Stimulated activated naive CD8-positive, alpha-beta T cell treated with anti-CD3 and anti-CD28 coated beads, Interleukin-15, Interleukin-2, amounts not matched to agents 100 ng/mL and 50 ng/mL, for 24 hours (primary cell): Measurements from ENCODE around the gene CREBZF.

ENCODE experiments used
- H3K27ac Mint-ChIP-seq: one replicate; pipeline ENCODE4 v1.8.0; 2021; ENCODE audit warnings: mild to moderate bottlenecking, mixed read lengths
- H3K27me3 Mint-ChIP-seq: one replicate; pipeline ENCODE4 v1.8.0; 2021; ENCODE audit warnings: mixed read lengths
- H3K36me3 Mint-ChIP-seq: one replicate; pipeline ENCODE4 v1.8.0; 2021; ENCODE audit warnings: low read depth, mixed read lengths
- H3K4me1 Mint-ChIP-seq: one replicate; pipeline ENCODE4 v1.8.0; 2021; ENCODE audit warnings: low read depth, mixed read lengths
- H3K4me3 Mint-ChIP-seq: one replicate; pipeline ENCODE4 v1.8.0; 2021; ENCODE audit warnings: mild to moderate bottlenecking, mixed read lengths
- H3K9me3 Mint-ChIP-seq: one replicate; pipeline ENCODE4 v1.8.0; 2021; ENCODE audit warnings: mixed read lengths

CREBZF gene

GRCh38 chr11:85664615-85665481 is at the start of gene CREBZF:
CREBZF (minus strand) TSS chr11:85665129; CDS start chr11:85664875, 254 bp downstream.
- Mint-ChIP-seq H3K36me3 (peaks cover 41% of the 10 kb centered on the region), H3K9me3 (no peaks in the 10 kb centered on the region), H3K27me3 (no peaks in the 10 kb centered on the region), H3K27ac (peak within 1 kb of the TSS; percentile 98), H3K4me3 (peak within 1 kb of the TSS; percentile 99), H3K4me1 (peaks cover 36% of the 10 kb centered on the region)

- Mint-ChIP-seq H3K36me3 (no peaks in the 10 kb centered on the region), H3K27me3 (no peaks in the 10 kb centered on the region), H3K4me1 (peaks cover 9% of the 10 kb centered on the region), H3K4me3 (no peak overlapping the region), H3K27ac (no peak overlapping the region), H3K9me3 (no peaks in the 10 kb centered on the region)
Observed at GRCh38 chr11:85712953-85713352, 48.0 kb upstream of the CREBZF start.

- Mint-ChIP-seq H3K4me3 (no peak overlapping the region), H3K27me3 (no peaks in the 10 kb centered on the region), H3K4me1 (no peaks in the 10 kb centered on the region), H3K9me3 (no peaks in the 10 kb centered on the region), H3K27ac (no peak overlapping the region), H3K36me3 (no peaks in the 10 kb centered on the region)
Observed at GRCh38 chr11:85710917-85711316, 46.0 kb upstream of the CREBZF start.

- Mint-ChIP-seq H3K9me3 (no peaks in the 10 kb centered on the region), H3K4me1 (no peaks in the 10 kb centered on the region), H3K36me3 (no peaks in the 10 kb centered on the region), H3K27ac (no peak overlapping the region), H3K4me3 (no peak overlapping the region), H3K27me3 (no peaks in the 10 kb centered on the region)
Observed at GRCh38 chr11:85709941-85710702, 45.2 kb upstream of the CREBZF start.

GRCh38 chr11:85705800-85706199 is 40.9 kb upstream of the CREBZF start:
- Mint-ChIP-seq H3K4me1 (peaks cover under 1% of the 10 kb centered on the region), H3K27me3 (no peaks in the 10 kb centered on the region), H3K9me3 (no peaks in the 10 kb centered on the region), H3K36me3 (no peaks in the 10 kb centered on the region), H3K4me3 (no peak overlapping the region), H3K27ac (no peak overlapping the region)

GRCh38 chr11:85704967-85705366 is 40.0 kb upstream of the CREBZF start:
- H3K36me3 Mint-ChIP-seq: no peaks in the 10 kb centered on the region
- no peak overlapping the region for H3K27ac Mint-ChIP-seq
- no peaks in the 10 kb centered on the region for H3K27me3 Mint-ChIP-seq
- peaks cover 9% of the 10 kb centered on the region for H3K4me1 Mint-ChIP-seq
- no peak overlapping the region for H3K4me3 Mint-ChIP-seq
- H3K9me3 Mint-ChIP-seq: no peaks in the 10 kb centered on the region

GRCh38 chr11:85699957-85700741 is 35.2 kb upstream of the CREBZF start:
- Mint-ChIP-seq H3K36me3 (no peaks in the 10 kb centered on the region), H3K4me1 (peaks cover 32% of the 10 kb centered on the region), H3K9me3 (no peaks in the 10 kb centered on the region), H3K27ac (peak overlapping the region; percentile 15), H3K27me3 (no peaks in the 10 kb centered on the region), H3K4me3 (peak overlapping the region; percentile 22)

GRCh38 chr11:85698195-85698594 is 33.3 kb upstream of the CREBZF start:
- Mint-ChIP-seq H3K36me3 (no peaks in the 10 kb centered on the region), H3K4me3 (no peak overlapping the region), H3K27ac (no peak overlapping the region), H3K9me3 (no peaks in the 10 kb centered on the region), H3K4me1 (peaks cover 32% of the 10 kb centered on the region), H3K27me3 (no peaks in the 10 kb centered on the region)

GRCh38 chr11:85697747-85698146 is 32.8 kb upstream of the CREBZF start:
- H3K9me3 Mint-ChIP-seq: no peaks in the 10 kb centered on the region
- no peaks in the 10 kb centered on the region for H3K27me3 Mint-ChIP-seq
- no peaks in the 10 kb centered on the region for H3K36me3 Mint-ChIP-seq
- no peak overlapping the region for H3K27ac Mint-ChIP-seq
- H3K4me1 Mint-ChIP-seq: peaks cover 32% of the 10 kb centered on the region
- no peak overlapping the region for H3K4me3 Mint-ChIP-seq

GRCh38 chr11:85695546-85695945 is 30.6 kb upstream of the CREBZF start:
- H3K36me3 Mint-ChIP-seq: no peaks in the 10 kb centered on the region
- no peak overlapping the region for H3K4me3 Mint-ChIP-seq
- no peak overlapping the region for H3K27ac Mint-ChIP-seq
- H3K9me3 Mint-ChIP-seq: no peaks in the 10 kb centered on the region
- H3K27me3 Mint-ChIP-seq: no peaks in the 10 kb centered on the region
- peaks cover 29% of the 10 kb centered on the region for H3K4me1 Mint-ChIP-seq

GRCh38 chr11:85694385-85694980 is 29.6 kb upstream of the CREBZF start:
- Mint-ChIP-seq H3K4me3 (no peak overlapping the region), H3K9me3 (no peaks in the 10 kb centered on the region), H3K27ac (no peak overlapping the region), H3K27me3 (no peaks in the 10 kb centered on the region), H3K36me3 (no peaks in the 10 kb centered on the region), H3K4me1 (peaks cover 19% of the 10 kb centered on the region)

- no peak within 1 kb of the TSS for H3K4me3 Mint-ChIP-seq
- no peak within 1 kb of the TSS for H3K27ac Mint-ChIP-seq
- no peaks in the 10 kb centered on the region for H3K9me3 Mint-ChIP-seq
- no peaks in the 10 kb centered on the region for H3K36me3 Mint-ChIP-seq
- H3K4me1 Mint-ChIP-seq: peaks cover 12% of the 10 kb centered on the region
- H3K27me3 Mint-ChIP-seq: no peaks in the 10 kb centered on the region
Observed at GRCh38 chr11:85685820-85686459, 21.0 kb upstream of the CREBZF start, which contains the start of gene CCDC89. CCDC89 (minus strand) TSS chr11:85686195; CDS start chr11:85686130, 65 bp downstream.

GRCh38 chr11:85685125-85685819 is 20.3 kb upstream of the CREBZF start:
- peaks cover 12% of the 10 kb centered on the region for H3K4me1 Mint-ChIP-seq
- H3K4me3 Mint-ChIP-seq: no peak overlapping the region
- no peak overlapping the region for H3K27ac Mint-ChIP-seq
- H3K36me3 Mint-ChIP-seq: no peaks in the 10 kb centered on the region
- no peaks in the 10 kb centered on the region for H3K9me3 Mint-ChIP-seq
- peaks cover 1% of the 10 kb centered on the region for H3K27me3 Mint-ChIP-seq
